CD14-positive monocyte (primary cell): ENCODE data around the gene SEMA3D. TPM values are rescaled to one million over a fixed set of nuclear protein-coding genes. Genes with fewer than 3 reads are reported as not detected.

Experiments
- DNase-seq, 3 donors: peaks; one replicate each; pipeline ENCODE4 v3.0.0-alpha.2; 2011 to 2022
- H2AFZ ChIP-seq: 2 replicates; pipeline ENCODE4 v1.6.0; 2012; ENCODE audit warnings: mild to moderate bottlenecking, low read depth, low read length, inconsistent platforms; ENCODE audit not compliant: insufficient read depth, poor library complexity, severe bottlenecking
- H3K27ac ChIP-seq, 2 donors: 1 replicate in 1 of 2; 2 replicates in 1 of 2; pipeline ENCODE4 v1.5.1; 2012 to 2013; ENCODE audit warnings: low read length in 2 of 2, control low read depth in 1 of 2, inconsistent platforms in 1 of 2, low read depth in 1 of 2, mild to moderate bottlenecking in 1 of 2
- H3K27me3 ChIP-seq, 2 donors: one replicate each; pipeline versions ENCODE4 v1.6.0 to v1.6.1; 2011 to 2013; ENCODE audit warnings: low read length in 2 of 2; ENCODE audit not compliant: control insufficient read depth in 2 of 2, insufficient read depth in 2 of 2
- H3K36me3 ChIP-seq, 2 donors: replicated peaks in 1 of 2; 1 replicate in 1 of 2; 2 replicates in 1 of 2; pipeline versions ENCODE4 v1.5.1 to v1.6.1; 2012 to 2013; ENCODE audit warnings: low read length in 2 of 2, control low read depth in 1 of 2, inconsistent platforms in 1 of 2, mild to moderate bottlenecking in 1 of 2; ENCODE audit not compliant: insufficient read depth in 2 of 2, control insufficient read depth in 1 of 2
- H3K4me1 ChIP-seq, 2 donors: 1 replicate in 1 of 2; 2 replicates in 1 of 2; pipeline versions ENCODE4 v1.5.1 to v1.6.1; 2012 to 2013; ENCODE audit warnings: low read length in 2 of 2, control low read depth in 1 of 2, inconsistent platforms in 1 of 2, mild to moderate bottlenecking in 1 of 2, moderate library complexity in 1 of 2; ENCODE audit not compliant: insufficient read depth in 2 of 2, control insufficient read depth in 1 of 2
- H3K4me2 ChIP-seq: replicated peaks from 2 replicates; pipeline ENCODE3; 2012; ENCODE audit warnings: low read length, moderate library complexity, mild to moderate bottlenecking; ENCODE audit not compliant: poor library complexity, severe bottlenecking; ENCODE audit errors: extremely low read depth
- H3K4me3 ChIP-seq, 3 experiments: fragments of 200-600 bp in 1 of 3; sonication (generic) in 1 of 3; replicated peaks in 1 of 3; 1 replicate in 2 of 3; 2 replicates in 1 of 3; pipeline ENCODE4 v1.5.1; 2011 to 2013; ENCODE audit warnings: low read length in 3 of 3, mild to moderate bottlenecking in 3 of 3, control low read depth in 2 of 3, low read depth in 2 of 3, inconsistent platforms in 1 of 3, moderate library complexity in 1 of 3
- H3K79me2 ChIP-seq: 2 replicates; pipeline ENCODE4 v1.6.0; 2012; ENCODE audit warnings: mild to moderate bottlenecking, control low read depth, inconsistent platforms, low read length, moderate library complexity; ENCODE audit not compliant: insufficient read depth
- H3K9ac ChIP-seq: 2 replicates; pipeline ENCODE4 v1.6.0; 2017; ENCODE audit warnings: low read length, mild to moderate bottlenecking; ENCODE audit not compliant: insufficient read depth, poor library complexity, severe bottlenecking
- H3K9me3 ChIP-seq, 2 donors: replicated peaks in 1 of 2; 1 replicate in 1 of 2; 2 replicates in 1 of 2; pipeline versions ENCODE4 v1.5.1 to v1.6.1; 2012 to 2013; ENCODE audit warnings: low read length in 2 of 2, control low read depth in 1 of 2; ENCODE audit not compliant: control insufficient read depth in 1 of 2, insufficient read depth in 1 of 2
- H4K20me1 ChIP-seq: 2 replicates; pipeline ENCODE4 v1.6.0; 2012; ENCODE audit warnings: mild to moderate bottlenecking, low read length, control low read depth, moderate library complexity; ENCODE audit not compliant: insufficient read depth
- H3K27ac Mint-ChIP-seq, 7 donors: one replicate each; pipeline ENCODE4 v1.8.0; 2020; ENCODE audit warnings: mild to moderate bottlenecking in 7 of 7, mixed read lengths in 7 of 7, moderate library complexity in 6 of 7, inconsistent platforms in 2 of 7
- H3K27me3 Mint-ChIP-seq, 3 donors: one replicate each; pipeline ENCODE4 v1.8.0; 2021 to 2022; ENCODE audit warnings: low read depth in 3 of 3, mild to moderate bottlenecking in 3 of 3, mixed read lengths in 3 of 3, moderate library complexity in 3 of 3, inconsistent platforms in 1 of 3
- H3K36me3 Mint-ChIP-seq, 2 donors: one replicate each; pipeline ENCODE4 v1.8.0; 2020; ENCODE audit warnings: mixed read lengths in 2 of 2, inconsistent platforms in 1 of 2, mild to moderate bottlenecking in 1 of 2
- H3K4me1 Mint-ChIP-seq: one replicate; pipeline ENCODE4 v1.8.0; 2020; ENCODE audit warnings: mild to moderate bottlenecking, mixed read lengths
- H3K4me3 Mint-ChIP-seq, 2 donors: one replicate each; pipeline ENCODE4 v1.8.0; 2020; ENCODE audit warnings: mild to moderate bottlenecking in 2 of 2, mixed read lengths in 2 of 2, moderate library complexity in 1 of 2
- H3K9me3 Mint-ChIP-seq, 7 donors: one replicate each; pipeline ENCODE4 v1.8.0; 2020 to 2022; ENCODE audit warnings: mixed read lengths in 7 of 7, mild to moderate bottlenecking in 6 of 7, moderate library complexity in 6 of 7, inconsistent platforms in 2 of 7
- CTCF ChIP-seq: fragments of 200-600 bp; IDR thresholded peaks from one replicate; pipeline ENCODE4 v1.8.0; 2022; ENCODE audit warnings: antibody characterized with exemption, mild to moderate bottlenecking
- WGBS: methylation state at CpG from one replicate; pipeline ENCODE4 v1.1.5; 2013; ENCODE audit warnings: missing lambda C conversion rate; ENCODE audit not compliant: insufficient coverage; 5-methylcytosine and 5-hydroxymethylcytosine counted together
- intact Hi-C, 2 donors: fragments of 100-400 bp; cut with micrococcal nuclease; formaldehyde crosslinking; loops; one replicate each; pipeline versions ENCODE4 v1.15.0 to v1.15.1; 2023
- polyA plus RNA-seq, 3 donors: library from polyadenylated mRNA; depleted of rRNA in 1 of 3; unstranded in 2 of 3; stranded (reverse) in 1 of 3; fragments of 300-500 nt in 2 of 3; fragments of >200 nt in 1 of 3; fragmentation: Illumina TruSeq in 2 of 3; gene quantifications; 1 replicate in 2 of 3; 2 replicates in 1 of 3; pipeline ENCODE4 v1.2.3, GENCODE V29; 2012 to 2021

Gene SEMA3D
- polyA plus RNA-seq, 3 donors: not detected

- no peaks in the 10 kb centered on the region for H3K27me3 ChIP-seq
- no peak overlapping the region for H3K4me2 ChIP-seq
- no peaks in the 10 kb centered on the region for H3K79me2 ChIP-seq
- no peak for TF ChIP-seq CTCF
- H3K9me3 ChIP-seq: no peaks in the 10 kb centered on the region
- Mint-ChIP-seq H3K27ac (no peak overlapping the region), H3K36me3 (no peaks in the 10 kb centered on the region), H3K27me3 (peaks cover 0 to 2% (median 0%) of the 10 kb centered on the region in 3 donors), H3K9me3 (peaks cover 0 to 2% (median 0%) of the 10 kb centered on the region in 7 donors), H3K4me1 (no peaks in the 10 kb centered on the region), H3K4me3 (no peak overlapping the region)
- intact Hi-C loops: no loop called here
- H2AFZ ChIP-seq: no peak overlapping the region
- H3K4me3 ChIP-seq: no peak overlapping the region
- H3K4me1 ChIP-seq: no peaks in the 10 kb centered on the region
- no peaks in the 10 kb centered on the region for H3K36me3 ChIP-seq
- DNase-seq: no peak
- H4K20me1 ChIP-seq: no peaks in the 10 kb centered on the region
- H3K9ac ChIP-seq: no peak overlapping the region
- no peak overlapping the region for H3K27ac ChIP-seq
Observed at GRCh38 chr7:85196696-85197095, 9.8 kb upstream of the SEMA3D start.

GRCh38 chr7:85191383-85191782 is 4.5 kb upstream of the SEMA3D start:
- no peak for DNase-seq
- Histone ChIP-seq H3K27ac (no peak overlapping the region), H3K4me3 (no peak overlapping the region), H3K79me2 (no peaks in the 10 kb centered on the region), H4K20me1 (no peaks in the 10 kb centered on the region), H3K4me1 (peaks cover 2 to 11% of the 10 kb centered on the region in 2 donors), H3K36me3 (no peaks in the 10 kb centered on the region), H3K9me3 (no peaks in the 10 kb centered on the region), H3K27me3 (peaks cover 12 to 14% of the 10 kb centered on the region in 2 donors), H3K9ac (no peak overlapping the region), H2AFZ (no peak overlapping the region), H3K4me2 (no peak overlapping the region)
- no peak for TF ChIP-seq CTCF
- Mint-ChIP-seq H3K4me3 (no peak overlapping the region), H3K4me1 (peaks cover 7% of the 10 kb centered on the region), H3K9me3 (peaks cover 0 to 2% (median 0%) of the 10 kb centered on the region in 7 donors), H3K27me3 (peaks cover 12 to 22% (median 16%) of the 10 kb centered on the region in 3 donors), H3K27ac (no peak overlapping the region), H3K36me3 (no peaks in the 10 kb centered on the region)
- WGBS: no CpG with 5 or more reads among the region's 1 CpG
- intact Hi-C loops: no loop called here
